GM12878 (cell line): ENCODE results near the gene ODAD4.

ENCODE experiments used
- ASH2L ChIP-seq: fragments of 300-600, 200-600 bp; sonication (generic); IDR thresholded peaks from 2 replicates; pipeline ENCODE4 v1.6.1; 2017; ENCODE audit warnings: low read depth, mild to moderate bottlenecking, borderline replicate concordance
- BCL3 ChIP-seq: IDR thresholded peaks from 2 replicates; pipeline ENCODE4 v1.6.1; 2011; ENCODE audit warnings: borderline replicate concordance, low read depth, mild to moderate bottlenecking, moderate library complexity, low read length; ENCODE audit not compliant: insufficient read depth, poor library complexity, severe bottlenecking
- BHLHE40 ChIP-seq, 2 experiments: fragments of 450-650 bp in 1 of 2; IDR thresholded peaks; 2 replicates each; pipeline ENCODE4 v1.6.1; 2011 to 2017; ENCODE audit warnings: low read depth in 2 of 2, borderline replicate concordance in 1 of 2, improper control_type of control experiment in 1 of 2, low read length in 1 of 2, mild to moderate bottlenecking in 1 of 2
- CREB1 ChIP-seq: IDR thresholded peaks from 2 replicates; pipeline ENCODE4 v1.6.1; 2012; ENCODE audit warnings: low read depth, mild to moderate bottlenecking, inconsistent platforms
- JUND ChIP-seq: IDR thresholded peaks from 2 replicates; pipeline ENCODE4 v1.6.1; 2012; ENCODE audit warnings: low read depth, mild to moderate bottlenecking, low read length, improper control_type of control experiment, moderate library complexity
- POLR2A ChIP-seq: IDR thresholded peaks from 2 replicates; pipeline ENCODE4 v1.6.1; 2011; ENCODE audit warnings: low read depth, mild to moderate bottlenecking, low read length
- POU2F2 ChIP-seq: IDR thresholded peaks from 3 replicates; pipeline ENCODE4 v1.6.1; 2011; ENCODE audit warnings: low read depth, mild to moderate bottlenecking, low read length, borderline replicate concordance
- RAD21 ChIP-seq: IDR thresholded peaks from 2 replicates; pipeline ENCODE4 v1.6.1; 2011; ENCODE audit warnings: mild to moderate bottlenecking, low read depth, low read length, moderate library complexity; ENCODE audit not compliant: insufficient read depth
- REST ChIP-seq: IDR thresholded peaks from 2 replicates; pipeline ENCODE4 v1.6.1; 2012; ENCODE audit warnings: mild to moderate bottlenecking, low read depth, low read length
- YY1 ChIP-seq: IDR thresholded peaks from 2 replicates; pipeline ENCODE4 v1.6.1; 2011; ENCODE audit warnings: low read depth, mild to moderate bottlenecking, low read length
- TF ChIP-seq, protein P1 (sequence below), 3 experiments: IDR thresholded peaks in 2 of 3; conservative IDR thresholded peaks in 1 of 3; 2 replicates each; pipeline ENCODE4 v1.5.1; 2011; ENCODE audit warnings: low read depth in 3 of 3, low read length in 3 of 3, mild to moderate bottlenecking in 3 of 3, control low read depth in 2 of 3, moderate library complexity in 2 of 3, inconsistent platforms in 1 of 3, mixed read lengths in 1 of 3; ENCODE audit not compliant: control insufficient read depth in 2 of 3, insufficient read depth in 1 of 3; ENCODE audit errors: extremely low read depth in 1 of 3

DNA sequence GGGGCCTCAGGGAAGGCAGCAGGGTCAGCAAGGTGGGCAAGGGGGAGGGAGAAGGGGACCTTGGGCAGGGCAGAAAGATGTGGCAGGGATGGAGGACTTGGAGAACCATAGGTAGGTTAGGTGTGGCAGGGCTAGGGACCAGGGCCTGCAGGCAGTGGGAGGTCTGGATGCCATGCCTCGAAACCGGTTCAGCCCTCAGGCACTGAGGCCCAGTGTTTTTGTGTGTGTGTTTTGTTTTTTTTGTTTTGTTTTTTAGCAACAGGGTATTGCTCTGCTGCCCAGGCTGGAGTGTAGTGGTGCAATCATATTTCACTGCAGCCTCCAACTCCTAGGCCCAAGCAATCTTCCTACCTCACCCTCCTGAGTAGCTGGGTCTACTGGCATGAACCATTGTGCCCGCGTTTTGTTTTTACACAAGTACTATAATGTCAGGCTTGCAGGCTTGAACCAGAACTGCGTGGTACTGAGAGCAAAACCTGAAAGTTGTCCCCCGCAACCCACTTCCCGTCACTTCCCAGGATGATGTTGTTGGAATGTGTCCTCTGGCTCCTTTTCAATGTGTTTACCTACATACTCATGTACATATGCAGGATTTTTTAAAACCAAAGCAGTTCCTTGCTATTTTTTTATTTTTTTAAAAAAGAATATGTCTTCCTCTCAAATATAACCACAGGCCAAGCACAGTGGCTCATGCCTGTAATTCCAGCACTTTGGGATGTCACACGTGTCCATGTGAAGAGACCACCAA, 12.4 kb downstream of the ODAD4 start:
- no peak for TF ChIP-seq REST
- TF ChIP-seq POLR2A: no peak
- TF ChIP-seq, protein P1, sequence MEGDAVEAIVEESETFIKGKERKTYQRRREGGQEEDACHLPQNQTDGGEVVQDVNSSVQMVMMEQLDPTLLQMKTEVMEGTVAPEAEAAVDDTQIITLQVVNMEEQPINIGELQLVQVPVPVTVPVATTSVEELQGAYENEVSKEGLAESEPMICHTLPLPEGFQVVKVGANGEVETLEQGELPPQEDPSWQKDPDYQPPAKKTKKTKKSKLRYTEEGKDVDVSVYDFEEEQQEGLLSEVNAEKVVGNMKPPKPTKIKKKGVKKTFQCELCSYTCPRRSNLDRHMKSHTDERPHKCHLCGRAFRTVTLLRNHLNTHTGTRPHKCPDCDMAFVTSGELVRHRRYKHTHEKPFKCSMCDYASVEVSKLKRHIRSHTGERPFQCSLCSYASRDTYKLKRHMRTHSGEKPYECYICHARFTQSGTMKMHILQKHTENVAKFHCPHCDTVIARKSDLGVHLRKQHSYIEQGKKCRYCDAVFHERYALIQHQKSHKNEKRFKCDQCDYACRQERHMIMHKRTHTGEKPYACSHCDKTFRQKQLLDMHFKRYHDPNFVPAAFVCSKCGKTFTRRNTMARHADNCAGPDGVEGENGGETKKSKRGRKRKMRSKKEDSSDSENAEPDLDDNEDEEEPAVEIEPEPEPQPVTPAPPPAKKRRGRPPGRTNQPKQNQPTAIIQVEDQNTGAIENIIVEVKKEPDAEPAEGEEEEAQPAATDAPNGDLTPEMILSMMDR (IDR thresholded peaks at IDR 0.05 in 2 of 3, conservative IDR thresholded peaks at IDR 0.05 in 1 of 3; ENCODE audit: control insufficient read depth in 2 of 3, extremely low read depth in 1 of 3, insufficient read depth in 1 of 3, low read depth in 3 of 3, low read length in 3 of 3): no peak
- TF ChIP-seq RAD21: no peak
- no peak for TF ChIP-seq POU2F2
- TF ChIP-seq JUND: no peak
- TF ChIP-seq ASH2L: no peak
- no peak for TF ChIP-seq BHLHE40 (IDR thresholded peaks at IDR 0.05; ENCODE audit: borderline replicate concordance in 1 of 2, low read depth in 2 of 2, low read length in 1 of 2)
- TF ChIP-seq CREB1: no peak
- TF ChIP-seq YY1: no peak
- no peak for TF ChIP-seq BCL3
